IMR-90 (cell line): ENCODE data around the gene ACTR3C. TPM values are rescaled to one million over a fixed set of nuclear protein-coding genes. Genes with fewer than 3 reads are reported as not detected.
A peak's percentile ranks its signal among the peaks of the same experiment; 100 is the strongest.

ENCODE experiments used
- ATAC-seq: fragments of 200-7000 bp; cut with Tn5 transposase; 2 replicates; pipeline ENCODE4 v1.9.1; 2020; ENCODE audit warnings: low read depth, mild to moderate bottlenecking, moderate library complexity
- Bru-seq: library from RNA; stranded (reverse); fragments of 400-500 nt; gene quantifications from one replicate; lab custom pipeline; 2021; lab: Mats Ljungman, UMichigan
- BruChase-seq, 2 experiments: library from RNA; stranded (reverse); fragments of 400-500 nt; gene quantifications; one replicate each; lab custom pipeline; 2021; lab: Mats Ljungman, UMichigan
- BruUV-seq: library from RNA; stranded (reverse); fragments of 400-500 nt; replicated peaks from 2 replicates; lab custom pipeline; 2021; lab: Mats Ljungman, UMichigan
- CTCF ChIA-PET: fragments of 300-600 bp; formaldehyde crosslinking; extraction: SDS; loops from one replicate; lab custom pipeline; 2021; ENCODE audit warnings: antibody characterized with exemption; lab: Yijun Ruan, JAX
- POLR2A ChIA-PET: fragments of 300-600 bp; sonication (Branson Sonifier 250); formaldehyde crosslinking; loops from one replicate; lab custom pipeline; 2022; ENCODE audit warnings: antibody characterized with exemption; ENCODE audit not compliant: unreplicated experiment; lab: Charles Lee
- DNase-seq: peaks from one replicate; pipeline ENCODE4 v3.0.0; 2013
- H2AFZ ChIP-seq: replicated peaks from 2 replicates; pipeline ENCODE3; 2013; ENCODE audit warnings: low read length, mild to moderate bottlenecking; ENCODE audit not compliant: poor library complexity
- H2AK5ac ChIP-seq: 2 replicates; pipeline ENCODE4 v1.6.1; 2013; ENCODE audit warnings: low read depth, low read length, inconsistent platforms
- H2AK9ac ChIP-seq: replicated peaks from 2 replicates; pipeline ENCODE3; 2013; ENCODE audit warnings: mild to moderate bottlenecking, low read depth, low read length, moderate library complexity; ENCODE audit not compliant: poor library complexity
- H2BK120ac ChIP-seq: 2 replicates; pipeline ENCODE4 v1.6.1; 2013; ENCODE audit warnings: low read depth, low read length, inconsistent platforms
- H2BK15ac ChIP-seq: 3 replicates; pipeline ENCODE4 v1.6.1; 2013; ENCODE audit warnings: low read depth, low read length, inconsistent platforms
- H2BK20ac ChIP-seq: 2 replicates; pipeline ENCODE4 v1.6.1; 2013; ENCODE audit warnings: low read depth, mild to moderate bottlenecking, inconsistent platforms, low read length, moderate library complexity
- H2BK5ac ChIP-seq: 2 replicates; pipeline ENCODE4 v1.6.1; 2013; ENCODE audit warnings: mild to moderate bottlenecking, low read depth, low read length, inconsistent platforms; ENCODE audit not compliant: poor library complexity, severe bottlenecking
- H3K14ac ChIP-seq: replicated peaks from 2 replicates; pipeline ENCODE4 v1.6.1; 2013; ENCODE audit warnings: low read depth, low read length, inconsistent platforms
- H3K18ac ChIP-seq: 2 replicates; pipeline ENCODE4 v1.6.1; 2013; ENCODE audit warnings: low read depth, low read length, control low read depth
- H3K23ac ChIP-seq: 2 replicates; pipeline ENCODE4 v1.6.1; 2013; ENCODE audit warnings: low read depth, low read length, inconsistent platforms
- H3K27ac ChIP-seq: 2 replicates; pipeline ENCODE4 v1.5.1; 2013; ENCODE audit warnings: mild to moderate bottlenecking, control low read depth, low read length; ENCODE audit not compliant: insufficient read depth
- H3K27me3 ChIP-seq: 2 replicates; pipeline ENCODE4 v1.6.1; 2013; ENCODE audit warnings: low read length; ENCODE audit not compliant: control insufficient read depth, insufficient read depth
- H3K36me3 ChIP-seq: 2 replicates; pipeline ENCODE4 v1.6.1; 2013; ENCODE audit warnings: low read length, mixed read lengths; ENCODE audit not compliant: control insufficient read depth, insufficient read depth
- H3K4ac ChIP-seq: 2 replicates; pipeline ENCODE4 v1.6.1; 2013; ENCODE audit warnings: low read depth, low read length, inconsistent platforms
- H3K4me1 ChIP-seq: 2 replicates; pipeline ENCODE4 v1.6.1; 2013; ENCODE audit warnings: low read length, mixed read lengths; ENCODE audit not compliant: control insufficient read depth, insufficient read depth
- H3K4me2 ChIP-seq: 2 replicates; pipeline ENCODE4 v1.6.1; 2013; ENCODE audit warnings: low read depth, mild to moderate bottlenecking, control low read depth, low read length, moderate library complexity
- H3K4me3 ChIP-seq: 2 replicates; pipeline ENCODE4 v1.5.1; 2013; ENCODE audit warnings: low read depth, mild to moderate bottlenecking, control low read depth, low read length, moderate library complexity; ENCODE audit not compliant: insufficient read depth
- H3K56ac ChIP-seq: 2 replicates; pipeline ENCODE4 v1.6.1; 2013; ENCODE audit warnings: low read length, inconsistent platforms; ENCODE audit not compliant: insufficient read depth; ENCODE audit errors: extremely low read depth
- H3K79me1 ChIP-seq, 2 experiments: 2 replicates each; pipeline ENCODE4 v1.6.1; 2013; ENCODE audit warnings: low read length in 2 of 2, inconsistent platforms in 1 of 2, low read depth in 1 of 2
- H3K9ac ChIP-seq: 2 replicates; pipeline ENCODE4 v1.6.1; 2013; ENCODE audit warnings: low read depth, low read length, control low read depth
- H3K9me1 ChIP-seq: 2 replicates; pipeline ENCODE4 v1.6.1; 2013; ENCODE audit warnings: low read length, inconsistent platforms; ENCODE audit not compliant: insufficient read depth
- H3K9me3 ChIP-seq: 2 replicates; pipeline ENCODE4 v1.6.1; 2013; ENCODE audit warnings: low read length; ENCODE audit not compliant: control insufficient read depth, insufficient read depth
- H4K20me1 ChIP-seq: 2 replicates; pipeline ENCODE4 v1.6.1; 2013; ENCODE audit warnings: low read length, inconsistent platforms; ENCODE audit not compliant: insufficient read depth
- H4K5ac ChIP-seq: 2 replicates; pipeline ENCODE4 v1.6.1; 2013; ENCODE audit warnings: mild to moderate bottlenecking, low read depth, low read length, control low read depth
- H4K8ac ChIP-seq, 2 experiments: 2 replicates each; pipeline ENCODE4 v1.6.1; 2013; ENCODE audit warnings: low read depth in 2 of 2, low read length in 2 of 2, control low read depth in 1 of 2, inconsistent platforms in 1 of 2
- H4K91ac ChIP-seq: 2 replicates; pipeline ENCODE4 v1.6.1; 2013; ENCODE audit warnings: low read depth, low read length, inconsistent platforms; ENCODE audit not compliant: insufficient read depth
- CEBPB ChIP-seq: IDR thresholded peaks from 2 replicates; pipeline ENCODE4 v1.6.1; 2012; ENCODE audit warnings: low read depth, low read length, improper control_type of control experiment
- CHD1 ChIP-seq: IDR thresholded peaks from 2 replicates; pipeline ENCODE4 v1.6.1; 2012; ENCODE audit warnings: low read depth, low read length, improper control_type of control experiment
- MAFK ChIP-seq: IDR thresholded peaks from 2 replicates; pipeline ENCODE4 v1.6.1; 2012; ENCODE audit warnings: low read depth, low read length, improper control_type of control experiment
- MAZ ChIP-seq: IDR thresholded peaks from 2 replicates; pipeline ENCODE4 v1.6.1; 2012; ENCODE audit warnings: low read depth, mild to moderate bottlenecking, low read length, improper control_type of control experiment, moderate library complexity, borderline replicate concordance
- MXI1 ChIP-seq: IDR thresholded peaks from 2 replicates; pipeline ENCODE4 v1.6.1; 2012; ENCODE audit warnings: low read depth, mild to moderate bottlenecking, low read length, moderate library complexity, borderline replicate concordance
- NFE2L2 ChIP-seq: fragments of 150-350 bp; IDR thresholded peaks from 2 replicates; pipeline ENCODE4 v1.6.1; 2016; ENCODE audit warnings: low read depth, mild to moderate bottlenecking, low read length
- POLR2A ChIP-seq: IDR thresholded peaks from 2 replicates; pipeline ENCODE4 v1.6.1; 2012; ENCODE audit warnings: mild to moderate bottlenecking, low read depth, low read length
- RCOR1 ChIP-seq: IDR thresholded peaks from 2 replicates; pipeline ENCODE4 v1.6.1; 2012; ENCODE audit warnings: mild to moderate bottlenecking, low read length, improper control_type of control experiment; ENCODE audit not compliant: insufficient replicate concordance
- RFX5 ChIP-seq: IDR thresholded peaks from 2 replicates; pipeline ENCODE4 v1.8.0; 2012; ENCODE audit warnings: low read depth, mild to moderate bottlenecking, low read length, moderate library complexity
- WGBS, 2 experiments: methylation state at CpG; one replicate each; pipeline versions ENCODE4 v1.1.5 to v1.1.7; 2013; ENCODE audit warnings: missing lambda C conversion rate in 2 of 2; ENCODE audit not compliant: insufficient read length in 1 of 2; ENCODE audit errors: extremely low coverage in 2 of 2; 5-methylcytosine and 5-hydroxymethylcytosine counted together
- dilution Hi-C: fragments of 300-500 bp; cut with HindIII; formaldehyde crosslinking; loops from one replicate; pipeline ENCODE4 v1.14.3; 2018; ENCODE audit warnings: low sequenced_read_pairs; ENCODE audit not compliant: unreplicated experiment
- in situ Hi-C: fragments of 300-500 bp; cut with MboI; formaldehyde crosslinking; loops from 3 replicates; pipeline ENCODE4 v1.14.3; 2019; ENCODE audit warnings: low sequenced_read_pairs, inconsistent platforms, mixed read lengths
- intact Hi-C: fragments of 100-400 bp; cut with micrococcal nuclease; formaldehyde crosslinking; loops from 2 replicates; pipeline ENCODE4 v1.10.0; 2022
- long read RNA-seq: library from polyadenylated mRNA; unstranded; transcript quantifications from one replicate; pipeline ENCODE4 v2.0.0, GENCODE V29; 2021; ENCODE audit not compliant: unreplicated experiment
- polyA plus RNA-seq, 3 experiments: library from polyadenylated mRNA; depleted of rRNA; stranded (reverse); fragments of >200 nt; gene quantifications; 2 replicates each; pipeline ENCODE4 v1.2.3, GENCODE V29; 2012; ENCODE audit warnings: low replicate concordance in 1 of 3
- total RNA-seq: library from RNA; depleted of rRNA; stranded (reverse); fragments of >200 nt; gene quantifications from 2 replicates; pipeline ENCODE4 v1.2.3, GENCODE V29; 2012; rRNA removed
- TF ChIP-seq, protein P1 (sequence below): fragments of 150-350 bp; IDR thresholded peaks from 2 replicates; pipeline ENCODE4 v1.6.1; 2017; ENCODE audit warnings: mild to moderate bottlenecking, antibody characterized with exemption, low read length, low read depth
- TF ChIP-seq, protein P2 (sequence below): fragments of 150-350 bp; IDR thresholded peaks from 2 replicates; pipeline ENCODE4 v1.6.1; 2016; ENCODE audit warnings: low read depth, mild to moderate bottlenecking, low read length, moderate library complexity, borderline replicate concordance
- TF ChIP-seq, protein P3 (sequence below): conservative IDR thresholded peaks from 2 replicates; pipeline ENCODE4 v1.5.1; 2012; ENCODE audit warnings: mild to moderate bottlenecking, low read depth, low read length, improper control_type of control experiment

Gene ACTR3C
- not detected in 2 replicates for total RNA-seq
- polyA plus RNA-seq (2012; rRNA removed): not detected in 2 replicates
- not detected in 2 replicates for polyA plus RNA-seq (2012; cell fraction: cytosol; rRNA removed)
- 0.02 TPM in 1 of 2 replicates, not detected in the other for polyA plus RNA-seq (2012; cell fraction: nucleus; rRNA removed; ENCODE audit: low replicate concordance)
- percentile 18 among the genes with signal in this experiment for Bru-seq, nascent RNA
- BruChase-seq, experiment 1, labeled RNA remaining after a 6-hour chase: percentile 20 among the genes with signal in this experiment
- percentile 19 among the genes with signal in this experiment for BruChase-seq, experiment 2, labeled RNA remaining after a 2-hour chase
- long read RNA-seq: 0 reads

DNA sequence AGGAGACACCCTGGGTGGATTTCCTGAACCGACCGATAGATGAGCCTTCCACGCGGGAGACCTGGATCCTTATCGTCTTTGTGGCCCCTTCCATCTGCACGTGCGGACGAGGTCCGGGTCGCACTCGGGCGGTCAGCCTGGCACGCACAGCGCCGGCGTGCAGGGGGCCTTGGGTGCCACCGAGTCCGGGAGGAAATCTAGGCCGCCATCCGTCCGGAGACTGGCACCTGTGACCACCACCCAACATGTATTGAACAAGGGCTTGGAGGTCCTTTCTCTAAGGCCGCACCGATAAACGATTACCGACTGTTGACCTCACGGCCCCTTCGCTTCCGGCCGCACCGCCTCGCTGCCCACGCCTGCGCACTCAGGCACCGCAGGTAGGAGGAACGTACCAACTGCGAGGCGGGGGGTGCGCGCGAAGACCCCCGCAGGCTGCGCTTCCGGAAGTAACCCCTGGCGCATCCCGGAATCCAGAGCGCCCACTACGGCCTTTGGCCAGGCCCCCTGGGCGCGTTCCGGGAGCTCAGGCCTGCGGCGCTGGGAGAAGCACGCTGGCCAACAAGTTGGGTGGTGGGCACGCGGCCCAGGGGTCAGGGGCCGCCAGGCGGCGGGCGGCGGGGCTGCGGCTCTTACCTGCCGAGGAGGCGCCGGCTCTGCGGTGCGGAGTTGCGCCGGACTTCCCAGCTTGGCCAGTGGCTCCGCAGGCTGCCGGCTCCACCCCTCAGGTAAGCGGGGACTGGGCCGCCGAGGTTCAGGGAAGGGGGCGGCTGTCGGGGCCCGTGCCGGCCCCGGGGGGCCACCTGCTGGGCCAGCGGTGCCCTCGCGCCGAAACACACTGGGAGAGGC, at the start of gene ACTR3C, which contains the start of gene LRRC61:
ACTR3C (minus strand) TSS at position 713 of the 849 bp plus-strand sequence. CDS start 28,249 bp downstream, outside the sequence.
LRRC61 (plus strand) TSS at position 523 of the 849 bp plus-strand sequence. CDS start 13,507 bp downstream, outside the sequence.
- Histone ChIP-seq H3K27me3 (no peaks in the 10 kb centered on the region; the same call in 1 of the 2 replicates), H3K9me3 (no peaks in the 10 kb centered on the region), H3K9ac (no peak within 1 kb of the TSS), H2BK5ac (no peak within 1 kb of the TSS), H2BK15ac (no peak within 1 kb of the TSS), H3K27ac (no peak within 1 kb of the TSS), H3K79me1 (no peaks in the 10 kb centered on the region), H3K4ac (no peak within 1 kb of the TSS), H3K23ac (no peak within 1 kb of the TSS), H2BK120ac (no peak within 1 kb of the TSS), H4K8ac (peak within 1 kb of the TSS in 1 of 2 experiments; percentile 47; a peak in 1 of 4 replicates), H3K9me1 (no peaks in the 10 kb centered on the region), H4K20me1 (no peaks in the 10 kb centered on the region), H4K5ac (no peak within 1 kb of the TSS; the same call in 1 of the 2 replicates), H3K36me3 (no peaks in the 10 kb centered on the region), H2AK5ac (no peak within 1 kb of the TSS; the same call in 1 of the 2 replicates), H2AK9ac (peak within 1 kb of the TSS; percentile 84), H3K14ac (no peak within 1 kb of the TSS), H3K56ac (no peak within 1 kb of the TSS), H3K4me1 (peaks cover 10% of the 10 kb centered on the region; the same call in 1 of the 2 replicates), H2AFZ (peak within 1 kb of the TSS; percentile 78), H4K91ac (no peak within 1 kb of the TSS), H3K4me2 (no peak within 1 kb of the TSS), H3K4me3 (no peak within 1 kb of the TSS), H3K18ac (no peak within 1 kb of the TSS; the same call in 1 of the 2 replicates), H2BK20ac (no peak within 1 kb of the TSS)
- intact Hi-C loops (no loop called here), in situ Hi-C loops (loop anchor here (25.0 kb wide), 1 partner anchor 414 kb away; the partner anchor contains the start of gene GIMAP5), dilution Hi-C loops (no loop called here)
- no peak for ATAC-seq
- no peak for DNase-seq
- CTCF ChIA-PET: no interaction called here
- BruUV-seq: no TSS peak
- whole genome bisulfite sequencing, 2 experiments: 38% methylated on average over 29 of the region's 82 CpGs; no CpG with 5 or more reads in 1 of the 2 experiments
- POLR2A ChIA-PET: no interaction called here
- TF ChIP-seq NFE2L2 (no peak), MXI1 (no peak), POLR2A (no peak), MAFK (no peak), CHD1 (no peak), RFX5 (no peak), CEBPB (no peak), MAZ (no peak), RCOR1 (no peak)
- TF ChIP-seq, protein P1, sequence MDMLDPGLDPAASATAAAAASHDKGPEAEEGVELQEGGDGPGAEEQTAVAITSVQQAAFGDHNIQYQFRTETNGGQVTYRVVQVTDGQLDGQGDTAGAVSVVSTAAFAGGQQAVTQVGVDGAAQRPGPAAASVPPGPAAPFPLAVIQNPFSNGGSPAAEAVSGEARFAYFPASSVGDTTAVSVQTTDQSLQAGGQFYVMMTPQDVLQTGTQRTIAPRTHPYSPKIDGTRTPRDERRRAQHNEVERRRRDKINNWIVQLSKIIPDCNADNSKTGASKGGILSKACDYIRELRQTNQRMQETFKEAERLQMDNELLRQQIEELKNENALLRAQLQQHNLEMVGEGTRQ: no peak
- TF ChIP-seq, protein P2, sequence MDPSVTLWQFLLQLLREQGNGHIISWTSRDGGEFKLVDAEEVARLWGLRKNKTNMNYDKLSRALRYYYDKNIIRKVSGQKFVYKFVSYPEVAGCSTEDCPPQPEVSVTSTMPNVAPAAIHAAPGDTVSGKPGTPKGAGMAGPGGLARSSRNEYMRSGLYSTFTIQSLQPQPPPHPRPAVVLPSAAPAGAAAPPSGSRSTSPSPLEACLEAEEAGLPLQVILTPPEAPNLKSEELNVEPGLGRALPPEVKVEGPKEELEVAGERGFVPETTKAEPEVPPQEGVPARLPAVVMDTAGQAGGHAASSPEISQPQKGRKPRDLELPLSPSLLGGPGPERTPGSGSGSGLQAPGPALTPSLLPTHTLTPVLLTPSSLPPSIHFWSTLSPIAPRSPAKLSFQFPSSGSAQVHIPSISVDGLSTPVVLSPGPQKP: no peak
- TF ChIP-seq, protein P3, sequence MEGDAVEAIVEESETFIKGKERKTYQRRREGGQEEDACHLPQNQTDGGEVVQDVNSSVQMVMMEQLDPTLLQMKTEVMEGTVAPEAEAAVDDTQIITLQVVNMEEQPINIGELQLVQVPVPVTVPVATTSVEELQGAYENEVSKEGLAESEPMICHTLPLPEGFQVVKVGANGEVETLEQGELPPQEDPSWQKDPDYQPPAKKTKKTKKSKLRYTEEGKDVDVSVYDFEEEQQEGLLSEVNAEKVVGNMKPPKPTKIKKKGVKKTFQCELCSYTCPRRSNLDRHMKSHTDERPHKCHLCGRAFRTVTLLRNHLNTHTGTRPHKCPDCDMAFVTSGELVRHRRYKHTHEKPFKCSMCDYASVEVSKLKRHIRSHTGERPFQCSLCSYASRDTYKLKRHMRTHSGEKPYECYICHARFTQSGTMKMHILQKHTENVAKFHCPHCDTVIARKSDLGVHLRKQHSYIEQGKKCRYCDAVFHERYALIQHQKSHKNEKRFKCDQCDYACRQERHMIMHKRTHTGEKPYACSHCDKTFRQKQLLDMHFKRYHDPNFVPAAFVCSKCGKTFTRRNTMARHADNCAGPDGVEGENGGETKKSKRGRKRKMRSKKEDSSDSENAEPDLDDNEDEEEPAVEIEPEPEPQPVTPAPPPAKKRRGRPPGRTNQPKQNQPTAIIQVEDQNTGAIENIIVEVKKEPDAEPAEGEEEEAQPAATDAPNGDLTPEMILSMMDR: no peak
